HepG2 (cell line): ENCODE data around the gene OAS3. TPM values are rescaled to one million over a fixed set of nuclear protein-coding genes. Genes with fewer than 3 reads are reported as not detected.

ENCODE experiments used
- ATAC-seq: fragments of 200-7000 bp; cut with Tn5 transposase; 3 replicates; pipeline ENCODE4 v1.9.1; 2020; ENCODE audit warnings: mild to moderate bottlenecking, moderate library complexity
- BruUV-seq: library from RNA; stranded (reverse); fragments of 400-500 nt; replicated peaks from 2 replicates; lab custom pipeline; 2021; lab: Mats Ljungman, UMichigan
- CTCF ChIA-PET: fragments of 300-600 bp; formaldehyde crosslinking; extraction: SDS; loops from one replicate; lab custom pipeline; 2021; ENCODE audit warnings: low total read pairs, inconsistent platforms, low intra/inter-chr PET ratio; lab: Yijun Ruan, JAX
- POLR2A ChIA-PET: fragments of 350-600 bp; sonication (Branson Sonifier 250); formaldehyde crosslinking; loops from one replicate; lab custom pipeline; 2020; ENCODE audit warnings: antibody characterized with exemption, inconsistent platforms; lab: Yijun Ruan, JAX
- DNase-seq: peaks from one replicate; pipeline ENCODE4 v3.0.0-alpha.2; 2015; ENCODE audit warnings: low spot score
- FAIRE-seq: peaks from 3 replicates; lab custom pipeline; 2011; peaks lifted over from hg19 to GRCh38; lab: Jason Lieb, UNC
- H2AFZ ChIP-seq: one replicate; pipeline ENCODE4 v1.6.1; 2011; ENCODE audit warnings: low read length, inconsistent platforms
- H3K27ac ChIP-seq: fragments of 300-600 bp; 3 replicates; pipeline ENCODE4 v1.8.0; 2011; ENCODE audit warnings: mixed run types, mild to moderate bottlenecking, mixed read lengths, low read length, inconsistent platforms; ENCODE audit not compliant: insufficient read depth; ENCODE audit errors: extremely low read length
- H3K27me3 ChIP-seq, 2 experiments: fragments of 200-600 bp in 1 of 2; 2 replicates in 1 of 2; 3 replicates in 1 of 2; pipeline versions ENCODE4 v1.6.0 to v1.8.0; 2011; ENCODE audit warnings: low read length in 2 of 2, mild to moderate bottlenecking in 2 of 2, moderate library complexity in 2 of 2, inconsistent platforms in 1 of 2; ENCODE audit not compliant: insufficient read depth in 2 of 2, control insufficient read depth in 1 of 2
- H3K36me3 ChIP-seq, 2 experiments: fragments of 200-600 bp in 1 of 2; replicated peaks in 1 of 2; 2 replicates in 1 of 2; 3 replicates in 1 of 2; pipeline versions ENCODE4 v1.5.1 to v1.8.0; 2011; ENCODE audit warnings: low read length in 2 of 2, inconsistent platforms in 1 of 2; ENCODE audit not compliant: insufficient read depth in 2 of 2, control insufficient read depth in 1 of 2
- H3K4me1 ChIP-seq: 2 replicates; pipeline ENCODE4 v1.5.1; 2012; ENCODE audit warnings: low read length, inconsistent platforms; ENCODE audit not compliant: insufficient read depth
- H3K4me2 ChIP-seq: 2 replicates; pipeline ENCODE4 v1.6.0; 2011; ENCODE audit warnings: low read depth, low read length, inconsistent platforms
- H3K4me3 ChIP-seq, 3 experiments: fragments of 200-600 bp in 1 of 3; sonication (generic), shearing (Covaris generic) in 1 of 3; replicated peaks in 1 of 3; 2 replicates each; pipeline ENCODE4 v1.5.1; 2011 to 2016; ENCODE audit warnings: low read length in 3 of 3, inconsistent platforms in 2 of 3, low read depth in 2 of 3, mild to moderate bottlenecking in 2 of 3, control low read depth in 1 of 3, mixed read lengths in 1 of 3; ENCODE audit not compliant: insufficient read depth in 1 of 3
- H3K79me2 ChIP-seq: one replicate; pipeline ENCODE4 v1.6.1; 2011; ENCODE audit warnings: low read length, inconsistent platforms; ENCODE audit not compliant: insufficient read depth
- H3K9ac ChIP-seq: 2 replicates; pipeline ENCODE4 v1.6.0; 2011; ENCODE audit warnings: mild to moderate bottlenecking, low read depth, low read length, inconsistent platforms; ENCODE audit not compliant: insufficient read depth
- H3K9me3 ChIP-seq: 2 replicates; pipeline ENCODE4 v1.5.1; 2012; ENCODE audit warnings: mild to moderate bottlenecking, low read length
- H4K20me1 ChIP-seq: 2 replicates; pipeline ENCODE4 v1.6.0; 2011; ENCODE audit warnings: inconsistent platforms, mild to moderate bottlenecking, low read length, moderate library complexity; ENCODE audit not compliant: insufficient read depth
- FOXK1 ChIP-seq: sonication (generic); formaldehyde crosslinking; IDR thresholded peaks from 2 replicates; pipeline ENCODE4 v1.4.0; 2020; ENCODE audit warnings: low read depth, missing genetic modification reagents, borderline replicate concordance
- GABPB1 ChIP-seq: IDR thresholded peaks from 2 replicates; pipeline ENCODE4 v1.6.1; 2016; ENCODE audit warnings: mild to moderate bottlenecking, missing genetic modification reagents, moderate library complexity, missing compliant biosample characterization
- GLI4 ChIP-seq: sonication (generic); formaldehyde crosslinking; IDR thresholded peaks from 2 replicates; pipeline ENCODE4 v1.5.1; 2020; ENCODE audit warnings: missing genetic modification reagents, mild to moderate bottlenecking, moderate library complexity, borderline replicate concordance
- LCORL ChIP-seq, 2 experiments: fragments of 450-650 bp in 1 of 2; sonication (generic) in 1 of 2; formaldehyde crosslinking in 1 of 2; IDR thresholded peaks; 2 replicates each; pipeline versions ENCODE4 v1.5.0 to v1.6.1; 2017 to 2020; ENCODE audit warnings: antibody characterized with exemption in 1 of 2, missing genetic modification reagents in 1 of 2
- RFX5 ChIP-seq: IDR thresholded peaks from 2 replicates; pipeline ENCODE4 v1.6.1; 2011; ENCODE audit warnings: low read depth, low read length, improper control_type of control experiment
- SPEN ChIP-seq: sonication (generic); formaldehyde crosslinking; IDR thresholded peaks from 2 replicates; pipeline ENCODE4 v1.5.1; 2020; ENCODE audit warnings: low read depth, mild to moderate bottlenecking, missing genetic modification reagents
- TAF15 ChIP-seq: fragments of 200-400 bp; formaldehyde crosslinking; IDR thresholded peaks from one replicate; pipeline ENCODE4 v1.6.1; 2018; ENCODE audit warnings: mild to moderate bottlenecking, low read depth, low read length; ENCODE audit not compliant: poor library complexity, severe bottlenecking
- ZNF768 ChIP-seq: sonication (generic); formaldehyde crosslinking; IDR thresholded peaks from 2 replicates; pipeline ENCODE4 v1.4.0; 2020; ENCODE audit warnings: missing genetic modification reagents
- WGBS: methylation state at CpG from one replicate; pipeline ENCODE4 v1.1.6; 2017; ENCODE audit warnings: low lambda C conversion rate; 5-methylcytosine and 5-hydroxymethylcytosine counted together
- in situ Hi-C: cut with HindIII; loops from 2 replicates; pipeline ENCODE4 v1.10.0; 2017; ENCODE audit warnings: low pct_unique_long_range_greater_than_20kb; ENCODE audit not compliant: extremely low pct_ligation_motif_present
- intact Hi-C: fragments of 100-400 bp; cut with micrococcal nuclease; formaldehyde crosslinking; loops from one replicate; pipeline ENCODE4 v1.10.0; 2022; ENCODE audit not compliant: unreplicated experiment
- polyA plus RNA-seq, 8 experiments: library from polyadenylated mRNA; depleted of rRNA in 3 of 8; stranded (reverse) in 7 of 8; unstranded in 1 of 8; fragments of >200 nt; fragmentation: Illumina TruSeq in 4 of 8; extraction: Trizol in 4 of 8; gene quantifications; 2 replicates each; pipeline versions ENCODE4 v1.2.1 to v1.2.3, GENCODE V29; 2011 to 2016; ENCODE audit warnings: low read depth in 4 of 8, missing spikeins in 1 of 8, mixed read lengths in 1 of 8; ENCODE audit not compliant: insufficient read depth in 1 of 8
- total RNA-seq, 5 experiments: library from RNA; depleted of rRNA; stranded (reverse); fragments of >200 nt; fragmentation: Illumina TruSeq; extraction: Trizol; gene quantifications; 2 replicates each; pipeline ENCODE4 v1.2.3, GENCODE V29; 2016; ENCODE audit warnings: low read depth in 1 of 5
- TF ChIP-seq, protein P1 (sequence below): sonication (generic); formaldehyde crosslinking; IDR thresholded peaks from 2 replicates; pipeline ENCODE4 v1.8.1; 2023; ENCODE audit warnings: mild to moderate bottlenecking, missing genetic modification reagents
- TF ChIP-seq, protein P2 (sequence below): sonication (generic); formaldehyde crosslinking; IDR thresholded peaks from 2 replicates; pipeline ENCODE4 v1.5.0; 2020; ENCODE audit warnings: missing genetic modification reagents
- TF ChIP-seq, protein P3 (sequence below): sonication (generic); formaldehyde crosslinking; IDR thresholded peaks from 2 replicates; pipeline ENCODE4 v1.8.0; 2022; ENCODE audit warnings: mild to moderate bottlenecking, missing genetic modification reagents
- TF ChIP-seq, protein P4 (sequence below): sonication (generic); formaldehyde crosslinking; IDR thresholded peaks from 2 replicates; pipeline ENCODE4 v1.4.0; 2020; ENCODE audit warnings: missing genetic modification reagents

Gene OAS3
- total and polyA plus RNA-seq, 2 of the 13 experiments (the other 11 are each of a cell fraction or from before 2014, with no cell fraction given), result 4.8 to 10.5 TPM

DNA sequence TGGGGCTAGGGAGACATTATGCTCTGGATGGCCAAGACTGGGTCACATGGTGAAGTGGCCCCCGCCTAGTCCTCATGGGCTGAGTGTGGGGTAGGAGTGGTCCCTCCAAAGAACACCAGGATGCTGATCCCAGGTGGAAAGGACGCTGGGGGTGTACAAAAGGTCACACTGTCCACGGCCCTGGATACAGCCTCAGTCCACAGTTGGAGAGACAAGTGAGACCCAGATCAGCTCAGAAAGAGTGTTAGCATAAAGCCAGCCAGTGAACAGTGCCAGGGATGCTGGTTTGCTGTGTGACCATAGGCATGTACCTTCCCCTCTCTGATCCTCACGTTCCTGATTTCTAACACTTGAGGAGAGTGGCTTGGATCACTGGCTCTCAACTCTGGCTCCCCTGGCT is 26.6 kb downstream of the OAS3 start:
- H3K36me3 ChIP-seq, result peaks cover 8 to 25% of the 10 kb centered on the region in 2 experiments; a peak in 4 of 5 replicates

DNA sequence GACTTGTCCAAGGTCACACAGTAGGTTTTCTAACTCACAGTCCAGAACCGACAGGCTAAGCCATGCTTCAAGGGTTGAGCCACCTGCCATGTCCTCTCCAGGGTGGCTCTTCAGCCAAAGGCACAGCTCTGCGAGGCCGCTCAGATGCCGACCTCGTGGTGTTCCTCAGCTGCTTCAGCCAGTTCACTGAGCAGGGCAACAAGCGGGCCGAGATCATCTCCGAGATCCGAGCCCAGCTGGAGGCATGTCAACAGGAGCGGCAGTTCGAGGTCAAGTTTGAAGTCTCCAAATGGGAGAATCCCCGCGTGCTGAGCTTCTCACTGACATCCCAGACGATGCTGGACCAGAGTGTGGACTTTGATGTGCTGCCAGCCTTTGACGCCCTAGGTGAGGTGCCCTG is 27.4 kb downstream of the OAS3 start:
- CTCF ChIA-PET, result no interaction called here
- H3K9ac ChIP-seq, result no peak overlapping the region
- H3K79me2 ChIP-seq, result no peaks in the 10 kb centered on the region
- 90% methylated on average over 12 of the region's 15 CpGs for WGBS
- BruUV-seq, result no TSS peak
- POLR2A ChIA-PET, result no interaction called here
- no peak for TF ChIP-seq GABPB1 (CRISPR knock-in tag)
- TF ChIP-seq, protein P1, sequence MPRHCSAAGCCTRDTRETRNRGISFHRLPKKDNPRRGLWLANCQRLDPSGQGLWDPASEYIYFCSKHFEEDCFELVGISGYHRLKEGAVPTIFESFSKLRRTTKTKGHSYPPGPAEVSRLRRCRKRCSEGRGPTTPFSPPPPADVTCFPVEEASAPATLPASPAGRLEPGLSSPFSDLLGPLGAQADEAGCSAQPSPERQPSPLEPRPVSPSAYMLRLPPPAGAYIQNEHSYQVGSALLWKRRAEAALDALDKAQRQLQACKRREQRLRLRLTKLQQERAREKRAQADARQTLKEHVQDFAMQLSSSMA (CRISPR knock-in tag), result no peak
- no peak for TF ChIP-seq SPEN (CRISPR knock-in tag)
- TF ChIP-seq, protein P2, sequence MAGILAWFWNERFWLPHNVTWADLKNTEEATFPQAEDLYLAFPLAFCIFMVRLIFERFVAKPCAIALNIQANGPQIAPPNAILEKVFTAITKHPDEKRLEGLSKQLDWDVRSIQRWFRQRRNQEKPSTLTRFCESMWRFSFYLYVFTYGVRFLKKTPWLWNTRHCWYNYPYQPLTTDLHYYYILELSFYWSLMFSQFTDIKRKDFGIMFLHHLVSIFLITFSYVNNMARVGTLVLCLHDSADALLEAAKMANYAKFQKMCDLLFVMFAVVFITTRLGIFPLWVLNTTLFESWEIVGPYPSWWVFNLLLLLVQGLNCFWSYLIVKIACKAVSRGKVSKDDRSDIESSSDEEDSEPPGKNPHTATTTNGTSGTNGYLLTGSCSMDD (CRISPR knock-in tag), result no peak
- TF ChIP-seq GLI4 (CRISPR knock-in tag), result no peak
- no peak for TF ChIP-seq FOXK1 (CRISPR knock-in tag)
- TF ChIP-seq, protein P3, sequence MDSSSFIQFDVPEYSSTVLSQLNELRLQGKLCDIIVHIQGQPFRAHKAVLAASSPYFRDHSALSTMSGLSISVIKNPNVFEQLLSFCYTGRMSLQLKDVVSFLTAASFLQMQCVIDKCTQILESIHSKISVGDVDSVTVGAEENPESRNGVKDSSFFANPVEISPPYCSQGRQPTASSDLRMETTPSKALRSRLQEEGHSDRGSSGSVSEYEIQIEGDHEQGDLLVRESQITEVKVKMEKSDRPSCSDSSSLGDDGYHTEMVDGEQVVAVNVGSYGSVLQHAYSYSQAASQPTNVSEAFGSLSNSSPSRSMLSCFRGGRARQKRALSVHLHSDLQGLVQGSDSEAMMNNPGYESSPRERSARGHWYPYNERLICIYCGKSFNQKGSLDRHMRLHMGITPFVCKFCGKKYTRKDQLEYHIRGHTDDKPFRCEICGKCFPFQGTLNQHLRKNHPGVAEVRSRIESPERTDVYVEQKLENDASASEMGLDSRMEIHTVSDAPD (CRISPR knock-in tag), result no peak
- no peak for TF ChIP-seq RFX5
- no peak for TF ChIP-seq TAF15
- no peak for TF ChIP-seq LCORL (IDR thresholded peaks at IDR 0.05)
- no peak for TF ChIP-seq LCORL (CRISPR knock-in tag; IDR thresholded peaks at IDR 0.05)
- H3K4me2 ChIP-seq, result no peak overlapping the region
- peaks cover 6% of the 10 kb centered on the region; the same call in 1 of the 2 replicates for H3K4me1 ChIP-seq
- H3K4me3 ChIP-seq, result no peak overlapping the region
- intact Hi-C loops, result no loop called here
- DNase-seq, result no peak
- H3K9me3 ChIP-seq, result no peaks in the 10 kb centered on the region
- peaks cover 8 to 25% of the 10 kb centered on the region in 2 experiments; a peak in 4 of 5 replicates for H3K36me3 ChIP-seq
- no peak overlapping the region for H2AFZ ChIP-seq
- no peaks in the 10 kb centered on the region for H3K27me3 ChIP-seq
- H4K20me1 ChIP-seq, result no peaks in the 10 kb centered on the region
- no peak for FAIRE-seq
- ATAC-seq, result no peak
- no peak overlapping the region for H3K27ac ChIP-seq
- in situ Hi-C loops, result no loop called here

More for the DNA sequence above, 26.6 kb downstream of the OAS3 start:
- Histone ChIP-seq H3K27me3 (no peaks in the 10 kb centered on the region), H3K79me2 (no peaks in the 10 kb centered on the region), H3K9ac (no peak overlapping the region), H2AFZ (no peak overlapping the region), H3K4me2 (no peak overlapping the region), H3K27ac (no peak overlapping the region), H3K4me3 (no peak overlapping the region), H3K4me1 (peaks cover 6% of the 10 kb centered on the region; the same call in 1 of the 2 replicates), H4K20me1 (no peaks in the 10 kb centered on the region), H3K9me3 (no peaks in the 10 kb centered on the region)
- intact Hi-C loops (no loop called here), in situ Hi-C loops (no loop called here)
- DNase-seq (no peak), ATAC-seq (no peak), FAIRE-seq (no peak)
- CTCF ChIA-PET, result no interaction called here
- WGBS, result 94% methylated on average over 4 of the region's 4 CpGs
- POLR2A ChIA-PET, result no interaction called here
- no TSS peak for BruUV-seq
- peak; percentile 75 for TF ChIP-seq ZNF768 (CRISPR knock-in tag)
- TF ChIP-seq, protein P4, sequence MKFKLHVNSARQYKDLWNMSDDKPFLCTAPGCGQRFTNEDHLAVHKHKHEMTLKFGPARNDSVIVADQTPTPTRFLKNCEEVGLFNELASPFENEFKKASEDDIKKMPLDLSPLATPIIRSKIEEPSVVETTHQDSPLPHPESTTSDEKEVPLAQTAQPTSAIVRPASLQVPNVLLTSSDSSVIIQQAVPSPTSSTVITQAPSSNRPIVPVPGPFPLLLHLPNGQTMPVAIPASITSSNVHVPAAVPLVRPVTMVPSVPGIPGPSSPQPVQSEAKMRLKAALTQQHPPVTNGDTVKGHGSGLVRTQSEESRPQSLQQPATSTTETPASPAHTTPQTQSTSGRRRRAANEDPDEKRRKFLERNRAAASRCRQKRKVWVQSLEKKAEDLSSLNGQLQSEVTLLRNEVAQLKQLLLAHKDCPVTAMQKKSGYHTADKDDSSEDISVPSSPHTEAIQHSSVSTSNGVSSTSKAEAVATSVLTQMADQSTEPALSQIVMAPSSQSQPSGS, result no peak
